ENCODE data around the gene KIF26B.

GRCh38 chr1:245327842-245328241, 173.1 kb downstream of the KIF26B start:
- TF ChIP-seq CTCF (IDR thresholded peaks at IDR 0.05): no peak
- no peak for TF ChIP-seq POLR2A (IDR thresholded peaks at IDR 0.05)
- TF ChIP-seq EP300 (IDR thresholded peaks at IDR 0.05): no peak
- no peak for TF ChIP-seq POLR2AphosphoS5 (IDR thresholded peaks at IDR 0.05)

Data from stomach (tissue), 4 donors.